ENCODE data around the gene BCAS3.

BCAS3 gene

GRCh38 chr17:61219460-61219859, 541.8 kb downstream of the BCAS3 start:
- TF ChIP-seq ZFX (IDR thresholded peaks at IDR 0.05; ENCODE audit: borderline replicate concordance) (no peak), CTCF (IDR thresholded peaks at IDR 0.05) (no peak)
- H3K27ac ChIP-seq, result no peak overlapping the region

GRCh38 chr17:61221181-61221580, 543.5 kb downstream of the BCAS3 start:
- TF ChIP-seq CTCF (IDR thresholded peaks at IDR 0.05) (no peak), ZFX (IDR thresholded peaks at IDR 0.05; ENCODE audit: borderline replicate concordance) (no peak)
- no peak overlapping the region for H3K27ac ChIP-seq

GRCh38 chr17:61221597-61222471, 544.2 kb downstream of the BCAS3 start:
- no peak overlapping the region for H3K27ac ChIP-seq
- TF ChIP-seq CTCF (IDR thresholded peaks at IDR 0.05), result no peak
- no peak for TF ChIP-seq ZFX (IDR thresholded peaks at IDR 0.05; ENCODE audit: borderline replicate concordance)

GRCh38 chr17:61223725-61224124, 546.1 kb downstream of the BCAS3 start:
- H3K27ac ChIP-seq, result no peak overlapping the region
- no peak for TF ChIP-seq ZFX (IDR thresholded peaks at IDR 0.05; ENCODE audit: borderline replicate concordance)
- TF ChIP-seq CTCF (IDR thresholded peaks at IDR 0.05), result no peak

- TF ChIP-seq CTCF (IDR thresholded peaks at IDR 0.05) (no peak), ZFX (IDR thresholded peaks at IDR 0.05; ENCODE audit: borderline replicate concordance) (no peak)
- H3K27ac ChIP-seq, result no peak overlapping the region
Measured at GRCh38 chr17:61225178-61225882, 547.7 kb downstream of the BCAS3 start.

- TF ChIP-seq ZFX (IDR thresholded peaks at IDR 0.05; ENCODE audit: borderline replicate concordance) (no peak), CTCF (IDR thresholded peaks at IDR 0.05) (no peak)
- H3K27ac ChIP-seq, result no peak overlapping the region
Measured at GRCh38 chr17:61227866-61228265, 550.2 kb downstream of the BCAS3 start.

GRCh38 chr17:61230461-61230860, 552.8 kb downstream of the BCAS3 start:
- no peak overlapping the region for H3K27ac ChIP-seq
- TF ChIP-seq ZFX (IDR thresholded peaks at IDR 0.05; ENCODE audit: borderline replicate concordance) (no peak), CTCF (IDR thresholded peaks at IDR 0.05) (no peak)
